H1 (cell line): ENCODE measurements around the gene SYNJ2BP. TPM values are rescaled to one million over a fixed set of nuclear protein-coding genes. Genes with fewer than 3 reads are reported as not detected.

ENCODE experiments used
- ASH2L ChIP-seq: fragments of 200-600, 300-600 bp; sonication (generic); IDR thresholded peaks from one replicate; pipeline ENCODE4 v1.7.1; 2017; ENCODE audit warnings: low read length
- BACH1 ChIP-seq: IDR thresholded peaks from 2 replicates; pipeline ENCODE4 v1.6.1; 2012; ENCODE audit warnings: low read length, improper control_type of control experiment
- BRCA1 ChIP-seq: IDR thresholded peaks from 2 replicates; pipeline ENCODE4 v1.6.1; 2012; ENCODE audit warnings: low read depth, low read length, improper control_type of control experiment
- CEBPB ChIP-seq: IDR thresholded peaks from 2 replicates; pipeline ENCODE4 v1.6.1; 2012; ENCODE audit warnings: low read depth, low read length
- CREB1 ChIP-seq: IDR thresholded peaks from 2 replicates; pipeline ENCODE4 v1.6.1; 2012; ENCODE audit warnings: inconsistent platforms
- EGR1 ChIP-seq: IDR thresholded peaks from 2 replicates; pipeline ENCODE4 v1.6.1; 2011; ENCODE audit warnings: low read depth, low read length, borderline replicate concordance
- HDAC2 ChIP-seq, 2 experiments: fragments of 300-600 bp in 1 of 2; sonication (generic) in 1 of 2; IDR thresholded peaks; 2 replicates each; pipeline ENCODE4 v1.6.1; 2011 to 2012; ENCODE audit warnings: low read depth in 2 of 2, low read length in 2 of 2, mild to moderate bottlenecking in 2 of 2, moderate library complexity in 2 of 2, borderline replicate concordance in 1 of 2, inconsistent platforms in 1 of 2
- HDAC6 ChIP-seq: IDR thresholded peaks from one replicate; pipeline ENCODE4 v1.7.1; 2012; ENCODE audit warnings: low read depth, mild to moderate bottlenecking, inconsistent platforms, low read length, moderate library complexity
- JUN ChIP-seq: IDR thresholded peaks from 2 replicates; pipeline ENCODE4 v1.6.1; 2011; ENCODE audit warnings: low read depth, mild to moderate bottlenecking, improper control_type of control experiment, low read length
- KDM5A ChIP-seq: fragments of 200-600 bp; IDR thresholded peaks from 2 replicates; pipeline ENCODE4 v1.7.1; 2012; ENCODE audit warnings: mild to moderate bottlenecking, low read length, inconsistent platforms, mixed read lengths
- RAD21 ChIP-seq, 2 experiments: IDR thresholded peaks in 1 of 2; conservative IDR thresholded peaks in 1 of 2; 2 replicates each; pipeline ENCODE4 v1.6.1; 2011; ENCODE audit warnings: low read depth in 2 of 2, low read length in 2 of 2, improper control_type of control experiment in 1 of 2, inconsistent platforms in 1 of 2, mild to moderate bottlenecking in 1 of 2, moderate library complexity in 1 of 2
- RBBP5 ChIP-seq: IDR thresholded peaks from 2 replicates; pipeline ENCODE4 v1.7.1; 2012; ENCODE audit warnings: low read depth, mild to moderate bottlenecking, inconsistent platforms, low read length, moderate library complexity, borderline replicate concordance
- RNF2 ChIP-seq: fragments of 200-900, 300-1000 bp; sonication (generic); IDR thresholded peaks from 2 replicates; pipeline ENCODE4 v1.7.1; 2016; ENCODE audit warnings: borderline replicate concordance, low read depth, mild to moderate bottlenecking, antibody characterized with exemption, low read length; ENCODE audit not compliant: poor library complexity, severe bottlenecking; ENCODE audit errors: missing control alignments
- RXRA ChIP-seq: IDR thresholded peaks from 2 replicates; pipeline ENCODE4 v1.6.1; 2011; ENCODE audit warnings: low read depth, mild to moderate bottlenecking, low read length, moderate library complexity; ENCODE audit not compliant: insufficient read depth
- SIN3A ChIP-seq, 2 experiments: IDR thresholded peaks in 1 of 2; conservative IDR thresholded peaks in 1 of 2; 2 replicates each; pipeline ENCODE4 v1.6.1; 2011 to 2012; ENCODE audit warnings: low read length in 2 of 2, improper control_type of control experiment in 1 of 2, low read depth in 1 of 2, mild to moderate bottlenecking in 1 of 2
- SP4 ChIP-seq: IDR thresholded peaks from 2 replicates; pipeline ENCODE4 v1.6.1; 2012; ENCODE audit warnings: low read length, inconsistent platforms
- TAF1 ChIP-seq: IDR thresholded peaks from 2 replicates; pipeline ENCODE4 v1.6.1; 2011; ENCODE audit warnings: mild to moderate bottlenecking, low read depth, low read length
- TAF7 ChIP-seq: optimal IDR thresholded peaks from 2 replicates; pipeline ENCODE3; 2011; ENCODE audit warnings: low read depth, mild to moderate bottlenecking, inconsistent platforms, low read length, moderate library complexity, borderline replicate concordance
- TBP ChIP-seq: IDR thresholded peaks from 2 replicates; pipeline ENCODE4 v1.6.1; 2011; ENCODE audit warnings: low read depth, low read length, improper control_type of control experiment
- polyA plus RNA-seq, 7 experiments: library from polyadenylated mRNA; depleted of rRNA in 3 of 7; stranded (reverse) in 5 of 7; unstranded in 2 of 7; fragments of >200 nt in 5 of 7; fragments of 200-250 nt in 2 of 7; gene quantifications; 1 replicate in 5 of 7; 2 replicates in 1 of 7; 4 replicates in 1 of 7; pipeline versions ENCODE4 v1.2.1 to v1.2.3, GENCODE V29; 2011 to 2013; ENCODE audit warnings: missing spikeins in 2 of 7, mixed read lengths in 2 of 7
- total RNA-seq: library from RNA; stranded (reverse); fragmentation: NEBNext Ultra II Directional; extraction: Animal tissue kit (Norgen Biotek cat#: 25700); gene quantifications from 2 replicates; pipeline ENCODE4 v1.2.1, GENCODE V29; 2021
- TF ChIP-seq, protein P1 (sequence below): IDR thresholded peaks from 2 replicates; pipeline ENCODE4 v1.6.1; 2012; ENCODE audit warnings: inconsistent platforms
- TF ChIP-seq, protein P2 (sequence below): IDR thresholded peaks from 2 replicates; pipeline ENCODE4 v1.6.1; 2012; ENCODE audit warnings: inconsistent platforms
- TF ChIP-seq, protein P3 (sequence below): IDR thresholded peaks from 2 replicates; pipeline ENCODE4 v1.6.1; 2011; ENCODE audit warnings: low read depth, mild to moderate bottlenecking, low read length; ENCODE audit not compliant: insufficient read depth

The SYNJ2BP gene
- total and polyA plus RNA-seq, 2 of the 8 experiments (the other 6 are each of a cell fraction or from before 2014, with no cell fraction given): 9.6 to 30.6 TPM

DNA sequence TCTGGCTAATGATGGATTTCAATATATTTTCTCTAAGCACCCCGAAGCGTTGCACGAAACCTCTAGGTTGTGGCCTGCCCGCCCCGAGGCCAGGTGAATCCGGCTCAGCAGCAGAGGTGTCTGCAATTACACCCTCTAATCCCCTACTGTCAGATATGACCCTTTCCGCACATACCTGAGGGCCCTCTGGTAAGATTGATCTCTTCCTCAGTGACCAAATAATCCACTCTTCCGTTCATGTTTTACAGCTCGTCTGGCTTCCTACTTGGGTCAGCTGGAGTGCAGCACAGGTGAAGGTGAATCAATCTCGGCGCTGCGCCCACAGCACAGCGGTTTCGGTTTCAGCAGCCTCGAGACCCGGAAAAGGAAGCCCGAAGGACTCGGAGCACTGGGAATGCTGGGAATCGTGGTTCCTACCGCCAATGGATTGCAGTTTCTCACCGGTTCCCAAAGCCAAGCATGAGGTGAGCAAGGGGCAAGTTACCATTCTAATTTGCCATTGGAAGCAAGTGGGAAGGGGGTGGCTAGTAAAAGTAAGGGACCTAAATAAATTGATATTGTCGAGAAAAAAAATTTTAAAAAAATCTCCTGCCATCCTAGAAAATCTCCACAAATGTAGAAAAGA lies at the start of gene SYNJ2BP (continued):
- TF ChIP-seq, protein P1, sequence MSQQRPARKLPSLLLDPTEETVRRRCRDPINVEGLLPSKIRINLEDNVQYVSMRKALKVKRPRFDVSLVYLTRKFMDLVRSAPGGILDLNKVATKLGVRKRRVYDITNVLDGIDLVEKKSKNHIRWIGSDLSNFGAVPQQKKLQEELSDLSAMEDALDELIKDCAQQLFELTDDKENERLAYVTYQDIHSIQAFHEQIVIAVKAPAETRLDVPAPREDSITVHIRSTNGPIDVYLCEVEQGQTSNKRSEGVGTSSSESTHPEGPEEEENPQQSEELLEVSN: peak; percentile 64; the same call in 1 of the 2 replicates
- TF ChIP-seq RBBP5: peak; percentile 71; the same call in 1 of the 2 replicates
- peak; percentile 70; the same call in 1 of the 2 replicates for TF ChIP-seq TAF1
- no peak for TF ChIP-seq EGR1
- TF ChIP-seq TAF7: peak; percentile 56
- TF ChIP-seq CEBPB: no peak
- no peak for TF ChIP-seq HDAC6
- TF ChIP-seq ASH2L: peak; percentile 97
- TF ChIP-seq SIN3A (conservative IDR thresholded peaks at IDR 0.05 in 1 of 2, IDR thresholded peaks at IDR 0.05 in 1 of 2; ENCODE audit: low read depth in 1 of 2, low read length in 2 of 2): peak; percentile 90 to 97
- peak; percentile 61 to 86; a peak in 1 of 4 replicates for TF ChIP-seq HDAC2 (IDR thresholded peaks at IDR 0.05; ENCODE audit: borderline replicate concordance in 1 of 2, low read depth in 2 of 2, low read length in 2 of 2)
- no peak for TF ChIP-seq RNF2
- no peak for TF ChIP-seq CREB1
- TF ChIP-seq BRCA1: no peak
- no peak for TF ChIP-seq SP4
- TF ChIP-seq, protein P2, sequence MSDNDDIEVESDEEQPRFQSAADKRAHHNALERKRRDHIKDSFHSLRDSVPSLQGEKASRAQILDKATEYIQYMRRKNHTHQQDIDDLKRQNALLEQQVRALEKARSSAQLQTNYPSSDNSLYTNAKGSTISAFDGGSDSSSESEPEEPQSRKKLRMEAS: peak; percentile 60
- TF ChIP-seq KDM5A: no peak
- TF ChIP-seq RAD21 (IDR thresholded peaks at IDR 0.05 in 1 of 2, conservative IDR thresholded peaks at IDR 0.05 in 1 of 2; ENCODE audit: low read depth in 2 of 2, low read length in 2 of 2): 0 out of 4 replicates have a peak, but pooled peaks of 1 of the 2 experiments have one; percentile 6
- TF ChIP-seq JUN: no peak
- TF ChIP-seq, protein P3, sequence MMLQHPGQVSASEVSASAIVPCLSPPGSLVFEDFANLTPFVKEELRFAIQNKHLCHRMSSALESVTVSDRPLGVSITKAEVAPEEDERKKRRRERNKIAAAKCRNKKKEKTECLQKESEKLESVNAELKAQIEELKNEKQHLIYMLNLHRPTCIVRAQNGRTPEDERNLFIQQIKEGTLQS: no peak
- no peak for TF ChIP-seq RXRA
- TF ChIP-seq TBP: peak; percentile 58; the same call in 1 of the 2 replicates
- no peak for TF ChIP-seq BACH1
